ENCODE results near the gene SYCP2.

SYCP2 gene

DNA sequence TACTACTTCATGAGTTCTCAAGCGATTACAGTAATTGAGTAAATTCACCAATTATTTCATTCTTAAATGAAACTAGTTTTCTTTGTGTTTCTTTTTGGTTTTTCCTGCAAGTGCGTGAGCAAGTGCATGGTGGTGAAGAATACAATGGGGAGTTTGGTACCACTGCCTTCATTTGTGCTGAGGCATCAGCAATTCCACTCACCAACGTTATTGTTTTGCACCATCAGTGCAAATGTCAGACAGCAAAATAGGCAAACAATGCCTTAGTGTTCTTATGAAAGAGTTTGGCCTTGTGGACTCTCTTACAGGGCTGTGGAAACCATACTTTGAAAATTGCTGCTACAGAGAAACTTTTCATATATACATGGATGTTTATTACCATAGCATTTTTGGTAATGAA, 33.0 kb upstream of the SYCP2 start:
- Histone ChIP-seq H3K9ac (ENCODE audit: low read length) (no peak overlapping the region), H3F3A (ENCODE audit: insufficient read depth, low read length) (no peaks in the 10 kb centered on the region), H4K20me1 (ENCODE audit: insufficient read depth, low read length) (no peaks in the 10 kb centered on the region), H3K4me3 (ENCODE audit: low read depth, low read length, poor library complexity, severe bottlenecking) (no peak overlapping the region), H3K27me3 (ENCODE audit: insufficient read depth, low read length) (no peaks in the 10 kb centered on the region), H2AFZ (ENCODE audit: low read length) (no peak overlapping the region), H3K4me2 (ENCODE audit: low read length) (no peak overlapping the region), H3K79me2 (ENCODE audit: insufficient read depth, low read length) (no peaks in the 10 kb centered on the region), H3K27ac (ENCODE audit: low read depth, low read length, poor library complexity, severe bottlenecking) (no peak overlapping the region), H3K36me3 (ENCODE audit: insufficient read depth, low read length) (no peaks in the 10 kb centered on the region), H3K9me2 (ENCODE audit: low read depth, low read length) (no peaks in the 10 kb centered on the region), H3K9me3 (ENCODE audit: low read length) (no peaks in the 10 kb centered on the region), H3K4me1 (ENCODE audit: insufficient read depth, low read length, severe bottlenecking) (no peaks in the 10 kb centered on the region)
- TF ChIP-seq, protein P1, sequence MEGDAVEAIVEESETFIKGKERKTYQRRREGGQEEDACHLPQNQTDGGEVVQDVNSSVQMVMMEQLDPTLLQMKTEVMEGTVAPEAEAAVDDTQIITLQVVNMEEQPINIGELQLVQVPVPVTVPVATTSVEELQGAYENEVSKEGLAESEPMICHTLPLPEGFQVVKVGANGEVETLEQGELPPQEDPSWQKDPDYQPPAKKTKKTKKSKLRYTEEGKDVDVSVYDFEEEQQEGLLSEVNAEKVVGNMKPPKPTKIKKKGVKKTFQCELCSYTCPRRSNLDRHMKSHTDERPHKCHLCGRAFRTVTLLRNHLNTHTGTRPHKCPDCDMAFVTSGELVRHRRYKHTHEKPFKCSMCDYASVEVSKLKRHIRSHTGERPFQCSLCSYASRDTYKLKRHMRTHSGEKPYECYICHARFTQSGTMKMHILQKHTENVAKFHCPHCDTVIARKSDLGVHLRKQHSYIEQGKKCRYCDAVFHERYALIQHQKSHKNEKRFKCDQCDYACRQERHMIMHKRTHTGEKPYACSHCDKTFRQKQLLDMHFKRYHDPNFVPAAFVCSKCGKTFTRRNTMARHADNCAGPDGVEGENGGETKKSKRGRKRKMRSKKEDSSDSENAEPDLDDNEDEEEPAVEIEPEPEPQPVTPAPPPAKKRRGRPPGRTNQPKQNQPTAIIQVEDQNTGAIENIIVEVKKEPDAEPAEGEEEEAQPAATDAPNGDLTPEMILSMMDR (IDR thresholded peaks at IDR 0.05; ENCODE audit: low read length): no peak
- no peak for TF ChIP-seq EZH2 (IDR thresholded peaks at IDR 0.05; ENCODE audit: borderline replicate concordance, low read length)

DNA sequence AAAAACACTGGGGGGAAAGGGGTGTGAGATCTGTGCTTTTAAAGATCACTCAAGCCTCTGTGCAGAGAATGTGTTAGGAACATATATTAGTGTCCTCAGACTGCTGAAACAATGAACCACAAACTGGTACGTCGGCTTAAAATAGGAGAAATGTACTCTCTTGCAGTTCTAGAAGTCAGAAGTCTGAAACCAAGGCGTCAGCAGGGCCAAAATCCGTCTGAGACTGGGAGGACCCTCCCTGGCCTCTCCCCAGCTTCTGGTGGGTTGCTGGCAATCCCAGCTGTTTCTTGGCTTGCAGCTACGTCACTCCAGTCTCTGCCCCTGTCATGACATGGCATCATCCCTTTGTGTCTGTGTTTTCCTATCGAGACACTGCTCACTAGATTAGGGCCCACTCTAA, 28.7 kb upstream of the SYCP2 start:
- no peak overlapping the region for H3K9ac ChIP-seq (ENCODE audit: low read length)
- no peak overlapping the region for H3K27ac ChIP-seq (ENCODE audit: low read depth, low read length, poor library complexity, severe bottlenecking)
- H3K4me2 ChIP-seq (ENCODE audit: low read length): no peak overlapping the region

DNA sequence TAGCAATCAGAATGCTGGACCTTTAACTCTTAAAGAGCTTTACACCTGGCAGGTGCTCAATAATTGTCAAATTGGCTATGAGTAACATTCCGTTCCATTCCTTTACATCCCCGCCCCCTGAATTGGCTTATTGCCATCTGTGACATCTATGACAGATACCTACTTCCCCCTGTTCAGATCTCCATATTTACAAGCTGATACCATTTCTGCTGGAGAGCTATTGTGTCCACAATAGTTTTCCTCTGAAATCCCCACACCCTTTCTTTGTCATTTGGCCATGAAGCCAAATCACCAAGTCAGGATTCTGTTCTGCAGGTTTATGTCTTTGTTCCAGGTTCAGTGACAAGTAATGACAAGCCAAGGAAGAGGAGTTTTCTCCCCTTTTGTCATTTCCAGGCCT, 28.0 kb upstream of the SYCP2 start:
- Histone ChIP-seq H3F3A (ENCODE audit: insufficient read depth, low read length) (no peaks in the 10 kb centered on the region), H3K36me3 (ENCODE audit: insufficient read depth, low read length) (no peaks in the 10 kb centered on the region), H3K9ac (ENCODE audit: low read length) (no peak overlapping the region), H2AFZ (ENCODE audit: low read length) (no peak overlapping the region), H3K27me3 (ENCODE audit: insufficient read depth, low read length) (no peaks in the 10 kb centered on the region), H3K4me2 (ENCODE audit: low read length) (no peak overlapping the region), H3K9me2 (ENCODE audit: low read depth, low read length) (no peaks in the 10 kb centered on the region), H3K4me3 (ENCODE audit: low read depth, low read length, poor library complexity, severe bottlenecking) (no peak overlapping the region), H3K4me1 (ENCODE audit: insufficient read depth, low read length, severe bottlenecking) (no peaks in the 10 kb centered on the region), H3K27ac (ENCODE audit: low read depth, low read length, poor library complexity, severe bottlenecking) (no peak overlapping the region), H4K20me1 (ENCODE audit: insufficient read depth, low read length) (no peaks in the 10 kb centered on the region), H3K9me3 (ENCODE audit: low read length) (no peaks in the 10 kb centered on the region), H3K79me2 (ENCODE audit: insufficient read depth, low read length) (no peaks in the 10 kb centered on the region)
- TF ChIP-seq EZH2 (IDR thresholded peaks at IDR 0.05; ENCODE audit: borderline replicate concordance, low read length): no peak
- TF ChIP-seq, protein P1 (IDR thresholded peaks at IDR 0.05; ENCODE audit: low read length): no peak

More for the DNA sequence above, 28.7 kb upstream of the SYCP2 start:
- H3K9me3 ChIP-seq (ENCODE audit: low read length): no peaks in the 10 kb centered on the region
- H3K36me3 ChIP-seq (ENCODE audit: insufficient read depth, low read length): no peaks in the 10 kb centered on the region
- H3K4me1 ChIP-seq (ENCODE audit: insufficient read depth, low read length, severe bottlenecking): no peaks in the 10 kb centered on the region
- H3K4me3 ChIP-seq (ENCODE audit: low read depth, low read length, poor library complexity, severe bottlenecking): no peak overlapping the region
- no peaks in the 10 kb centered on the region for H3K27me3 ChIP-seq (ENCODE audit: insufficient read depth, low read length)
- H4K20me1 ChIP-seq (ENCODE audit: insufficient read depth, low read length): no peaks in the 10 kb centered on the region
- TF ChIP-seq EZH2 (IDR thresholded peaks at IDR 0.05; ENCODE audit: borderline replicate concordance, low read length): no peak
- TF ChIP-seq, protein P1 (IDR thresholded peaks at IDR 0.05; ENCODE audit: low read length): no peak
- H2AFZ ChIP-seq (ENCODE audit: low read length): no peak overlapping the region
- H3F3A ChIP-seq (ENCODE audit: insufficient read depth, low read length): no peaks in the 10 kb centered on the region
- H3K9me2 ChIP-seq (ENCODE audit: low read depth, low read length): no peaks in the 10 kb centered on the region
- no peaks in the 10 kb centered on the region for H3K79me2 ChIP-seq (ENCODE audit: insufficient read depth, low read length)
